Activated naive CD4-positive, alpha-beta T cell treated with anti-CD3 and anti-CD28 coated beads, Interleukin-2, amount 50 U/mL, for 16 hours (primary cell): Measurements from ENCODE around the gene GUK1.

Source experiments
- DNase-seq: peaks from one replicate; pipeline ENCODE4 v3.0.0-alpha.2; 2020

GUK1 gene

GRCh38 chr1:228151180-228151925 lies 11.3 kb downstream of the GUK1 start:
- DNase-seq, result no peak

- DNase-seq, result no peak
Measured at GRCh38 chr1:228152097-228152917, 12.2 kb downstream of the GUK1 start.

GRCh38 chr1:228152918-228153258 lies 12.8 kb downstream of the GUK1 start:
- DNase-seq, result no peak

- no peak for DNase-seq
Measured at GRCh38 chr1:228154021-228154669, 14.1 kb downstream of the GUK1 start.

GRCh38 chr1:228154670-228155571 lies 14.8 kb downstream of the GUK1 start:
- peak; percentile 53 for DNase-seq

GRCh38 chr1:228155596-228156514 lies 15.8 kb downstream of the GUK1 start:
- DNase-seq, result no peak

- DNase-seq, result peak; percentile 11
Measured at GRCh38 chr1:228156515-228156881, 16.4 kb downstream of the GUK1 start.

GRCh38 chr1:228156941-228157728 lies 17.1 kb downstream of the GUK1 start:
- DNase-seq, result peak; percentile 2

- no peak for DNase-seq
Measured at GRCh38 chr1:228157729-228158126, 17.6 kb downstream of the GUK1 start.

- no peak for DNase-seq
Measured at GRCh38 chr1:228158151-228159007, 18.3 kb downstream of the GUK1 start.

GRCh38 chr1:228159008-228159665 lies 19.1 kb downstream of the GUK1 start:
- no peak for DNase-seq

GRCh38 chr1:228160201-228160761 lies 20.2 kb downstream of the GUK1 start:
- no peak for DNase-seq

GRCh38 chr1:228161362-228161761 lies 21.3 kb downstream of the GUK1 start:
- DNase-seq, result no peak

GRCh38 chr1:228161866-228162265 lies 21.8 kb downstream of the GUK1 start:
- no peak for DNase-seq

GRCh38 chr1:228162286-228163006 lies 22.4 kb downstream of the GUK1 start:
- DNase-seq, result no peak

GRCh38 chr1:228163007-228163753 lies 23.1 kb downstream of the GUK1 start:
- no peak for DNase-seq

- DNase-seq, result no peak
Measured at GRCh38 chr1:228163776-228164519, 23.9 kb downstream of the GUK1 start.
